ENCODE results near the gene NEK10. TPM values are rescaled to one million over a fixed set of nuclear protein-coding genes. Genes with fewer than 3 reads are reported as not detected.

Gene NEK10
- total RNA-seq, 1 experiment from 2014 or later: 1.7 TPM

- TF ChIP-seq CTCF (conservative IDR thresholded peaks at IDR 0.05; ENCODE audit: low read depth, low read length): no peak
- TF ChIP-seq EZH2 (IDR thresholded peaks at IDR 0.05; ENCODE audit: low read length, unreplicated experiment): no peak
- TF ChIP-seq EZH2phosphoT487 (IDR thresholded peaks at IDR 0.05; ENCODE audit: borderline replicate concordance, low read length): no peak
- no peaks in the 10 kb centered on the region for H3K36me3 ChIP-seq (ENCODE audit: low read depth, low read length)
- H3K4me3 ChIP-seq (ENCODE audit: low read length): no peak overlapping the region
- H3K4me2 ChIP-seq (ENCODE audit: low read length): no peak overlapping the region
- DNase-seq (peak; percentile 67), ATAC-seq (no peak)
- ChIA-PET POLR2A (ENCODE audit: unreplicated experiment) (no interaction called here), CTCF (no interaction called here)
- H2AFZ ChIP-seq (ENCODE audit: low read length): no peak overlapping the region
- no peaks in the 10 kb centered on the region for H3K9me2 ChIP-seq (replicated peaks; ENCODE audit: low read length)
- peaks cover 18% of the 10 kb centered on the region for H3K27me3 ChIP-seq (ENCODE audit: low read length)
- H4K20me1 ChIP-seq (ENCODE audit: low read length): no peaks in the 10 kb centered on the region
- intact Hi-C loops (cut with micrococcal nuclease): loop anchor here (10.0 kb wide), 1 partner anchor 1186 kb away; no protein-coding TSS in a partner anchor
- BruUV-seq (replicated peaks): no TSS peak
- peaks cover 9% of the 10 kb centered on the region; the same call in 1 of the 2 replicates for H3K9me3 ChIP-seq (ENCODE audit: low read length)
- no peaks in the 10 kb centered on the region for H3F3A ChIP-seq (ENCODE audit: low read length, unreplicated experiment)
- H3K9ac ChIP-seq (ENCODE audit: low read length): no peak overlapping the region
- H3K4me1 ChIP-seq (ENCODE audit: insufficient read depth, low read length): no peaks in the 10 kb centered on the region
- no peak overlapping the region for H3K27ac ChIP-seq (ENCODE audit: low read length)
- H3K79me2 ChIP-seq (ENCODE audit: low read length): no peaks in the 10 kb centered on the region
These were observed 230.6 kb downstream of the NEK10 start for GRCh38 chr3:27138562-27138961.

GRCh38 chr3:27138005-27138404 lies 231.2 kb downstream of the NEK10 start:
- ChIA-PET CTCF (no interaction called here), POLR2A (ENCODE audit: unreplicated experiment) (no interaction called here)
- no TSS peak for BruUV-seq (replicated peaks)
- Histone ChIP-seq H3K9me2 (replicated peaks; ENCODE audit: low read length) (no peaks in the 10 kb centered on the region), H3K4me3 (ENCODE audit: low read length) (no peak overlapping the region), H3K36me3 (ENCODE audit: low read depth, low read length) (no peaks in the 10 kb centered on the region), H2AFZ (ENCODE audit: low read length) (no peak overlapping the region), H3K27me3 (ENCODE audit: low read length) (peaks cover 18% of the 10 kb centered on the region), H3K27ac (ENCODE audit: low read length) (no peak overlapping the region), H3K9ac (ENCODE audit: low read length) (no peak overlapping the region), H4K20me1 (ENCODE audit: low read length) (no peaks in the 10 kb centered on the region), H3F3A (ENCODE audit: low read length, unreplicated experiment) (no peaks in the 10 kb centered on the region), H3K4me1 (ENCODE audit: insufficient read depth, low read length) (no peaks in the 10 kb centered on the region), H3K4me2 (ENCODE audit: low read length) (no peak overlapping the region), H3K79me2 (ENCODE audit: low read length) (no peaks in the 10 kb centered on the region), H3K9me3 (ENCODE audit: low read length) (peaks cover 9% of the 10 kb centered on the region; the same call in 1 of the 2 replicates)
- intact Hi-C loops (cut with micrococcal nuclease): loop anchor here (10.0 kb wide), 1 partner anchor 1187 kb away; no protein-coding TSS in a partner anchor
- ATAC-seq (no peak), DNase-seq (no peak)
- TF ChIP-seq CTCF (conservative IDR thresholded peaks at IDR 0.05; ENCODE audit: low read depth, low read length) (no peak), EZH2phosphoT487 (IDR thresholded peaks at IDR 0.05; ENCODE audit: borderline replicate concordance, low read length) (no peak), EZH2 (IDR thresholded peaks at IDR 0.05; ENCODE audit: low read length, unreplicated experiment) (no peak)

- H3K4me3 ChIP-seq (ENCODE audit: low read length): no peak overlapping the region
- no TSS peak for BruUV-seq (replicated peaks)
- ChIA-PET CTCF (interaction anchor here (0.6 to 1.6 kb wide), 2 partner anchors 119 to 547 kb away, joined by 3 to 18 read pairs; no protein-coding TSS in a partner anchor), POLR2A (ENCODE audit: unreplicated experiment) (no interaction called here)
- H3K36me3 ChIP-seq (ENCODE audit: low read depth, low read length): no peaks in the 10 kb centered on the region
- peak; percentile 93 for ATAC-seq
- TF ChIP-seq CTCF (conservative IDR thresholded peaks at IDR 0.05; ENCODE audit: low read depth, low read length): peak; percentile 93
- TF ChIP-seq EZH2phosphoT487 (IDR thresholded peaks at IDR 0.05; ENCODE audit: borderline replicate concordance, low read length): no peak
- H3K9ac ChIP-seq (ENCODE audit: low read length): no peak overlapping the region
- no peaks in the 10 kb centered on the region for H4K20me1 ChIP-seq (ENCODE audit: low read length)
- no peaks in the 10 kb centered on the region for H3F3A ChIP-seq (ENCODE audit: low read length, unreplicated experiment)
- H3K27ac ChIP-seq (ENCODE audit: low read length): no peak overlapping the region
- no peaks in the 10 kb centered on the region for H3K79me2 ChIP-seq (ENCODE audit: low read length)
- H3K4me2 ChIP-seq (ENCODE audit: low read length): peak overlapping the region; percentile 24; the same call in 1 of the 2 replicates
- H3K9me3 ChIP-seq (ENCODE audit: low read length): no peaks in the 10 kb centered on the region
- DNase-seq: peak; percentile 82
- no peak overlapping the region for H2AFZ ChIP-seq (ENCODE audit: low read length)
- no peaks in the 10 kb centered on the region for H3K4me1 ChIP-seq (ENCODE audit: insufficient read depth, low read length)
- H3K27me3 ChIP-seq (ENCODE audit: low read length): peaks cover 18% of the 10 kb centered on the region
- no peaks in the 10 kb centered on the region for H3K9me2 ChIP-seq (replicated peaks; ENCODE audit: low read length)
- intact Hi-C loops (cut with micrococcal nuclease): loop anchor here (1.0 to 10.0 kb wide), 6 partner anchors 120 to 1191 kb away; no protein-coding TSS in a partner anchor
These were observed 234.9 kb downstream of the NEK10 start for GRCh38 chr3:27134171-27134796.

Measured in PC-3 (cell line).